Measurements from ENCODE around the gene CR1L. TPM values are rescaled to one million over a fixed set of nuclear protein-coding genes. Genes with fewer than 3 reads are reported as not detected.

The CR1L gene
- total and polyA plus RNA-seq, 2 of the 8 experiments (the other 6 are each of a cell fraction or from before 2014, with no cell fraction given): 0.39 TPM; not detected in 1

DNA sequence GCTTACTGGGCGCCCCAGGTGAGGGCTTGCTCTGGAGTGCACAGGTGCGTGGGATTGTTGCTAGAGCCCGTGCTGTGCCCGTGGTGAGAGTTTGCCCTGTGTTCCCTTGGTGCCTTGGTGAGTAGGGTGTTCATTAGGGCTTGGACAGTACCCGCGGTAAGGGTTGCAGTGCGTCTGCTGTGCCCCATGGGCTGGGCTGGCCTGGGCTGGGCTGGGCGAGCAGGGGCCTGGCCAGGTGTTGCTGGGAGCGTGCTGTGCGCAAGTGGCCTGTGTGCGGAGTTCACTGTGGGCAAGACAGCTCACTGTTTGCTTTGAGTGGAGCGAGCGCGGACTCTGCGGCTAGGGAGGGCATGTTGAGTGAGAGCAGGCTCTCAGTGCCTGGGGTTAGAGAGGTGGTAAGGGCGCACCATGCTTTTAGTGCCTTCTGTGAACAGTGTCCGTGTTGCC is 725 bp downstream of the CR1L start:
- H3K27ac ChIP-seq (ENCODE audit: low read depth, low read length): no peak overlapping the region

More for the DNA sequence above, 725 bp downstream of the CR1L start:
- H3K27me3 ChIP-seq (replicated peaks in 1 of 4; ENCODE audit: control insufficient read depth in 3 of 4, extremely low read depth in 1 of 4, insufficient read depth in 3 of 4, low read length in 3 of 4): no peaks in the 10 kb centered on the region
- H2BK120ac ChIP-seq (replicated peaks; ENCODE audit: low read depth, low read length): no peak overlapping the region
- H3K23ac ChIP-seq (ENCODE audit: insufficient read length): no peak overlapping the region
- H3K79me1 ChIP-seq (ENCODE audit: low read depth, low read length): no peaks in the 10 kb centered on the region
- DNase-seq (ENCODE audit: low read depth in 1 of 2, low spot score in 2 of 2) (no peak), FAIRE-seq (no peak)
- H2BK15ac ChIP-seq (ENCODE audit: low read length): peak overlapping the region; percentile 74; the same call in 1 of the 2 replicates
- H4K20me1 ChIP-seq (replicated peaks in 1 of 2; ENCODE audit: control insufficient read depth in 1 of 2, insufficient read depth in 2 of 2, low read length in 2 of 2): no peaks in the 10 kb centered on the region
- POLR2A ChIA-PET (ENCODE audit: partially characterized antibody): no interaction called here
- H3K4me1 ChIP-seq (replicated peaks in 1 of 4; ENCODE audit: control insufficient read depth in 3 of 4, insufficient read depth in 4 of 4, low read length in 3 of 4): no peaks in the 10 kb centered on the region
- H3K36me3 ChIP-seq (ENCODE audit: control insufficient read depth in 2 of 4, insufficient read depth in 4 of 4, low read length in 3 of 4): no peaks in the 10 kb centered on the region
- H2BK20ac ChIP-seq (ENCODE audit: low read length): peak overlapping the region; percentile 66
- H3K9ac ChIP-seq (replicated peaks in 1 of 4; ENCODE audit: extremely low read depth in 1 of 4, low read depth in 3 of 4, low read length in 3 of 4): no peak overlapping the region
- H2BK12ac ChIP-seq (ENCODE audit: low read depth, low read length): peak overlapping the region; percentile 68; the same call in 1 of the 2 replicates
- H4K8ac ChIP-seq (ENCODE audit: extremely low read depth, insufficient read depth, low read length): peak overlapping the region; percentile 88
- H3K18ac ChIP-seq (ENCODE audit: extremely low read depth, low read length): no peak overlapping the region; the same call in 1 of the 2 replicates
- no peaks in the 10 kb centered on the region for H3K79me2 ChIP-seq (ENCODE audit: control insufficient read depth in 1 of 2, insufficient read depth in 2 of 2, low read length in 2 of 2)
- peak overlapping the region; percentile 31; the same call in 1 of the 2 replicates for H2AFZ ChIP-seq (ENCODE audit: low read length)
- no peaks in the 10 kb centered on the region for H3K23me2 ChIP-seq (ENCODE audit: low read depth, low read length)
- H3K14ac ChIP-seq (ENCODE audit: insufficient read length): no peak overlapping the region
- H3K4ac ChIP-seq (replicated peaks; ENCODE audit: insufficient read length, low read depth, low read length): no peak overlapping the region
- H3K9me3 ChIP-seq (ENCODE audit: insufficient read depth in 2 of 2, low read depth in 1 of 2, low read length in 1 of 2): no peaks in the 10 kb centered on the region; a peak in 1 of 4 replicates
- CTCF ChIA-PET (ENCODE audit: partially characterized antibody): interaction anchor here (1.0 kb wide), 1 partner anchor 9 kb away, joined by 3 read pairs; no protein-coding TSS in a partner anchor
- H4K5ac ChIP-seq (ENCODE audit: insufficient read length, low read depth, low read length): no peak overlapping the region
- H3K4me2 ChIP-seq (ENCODE audit: insufficient read depth in 1 of 2, low read depth in 2 of 2, low read length in 2 of 2): no peak overlapping the region; a peak in 1 of 4 replicates
- TF ChIP-seq SP4 (IDR thresholded peaks at IDR 0.05; ENCODE audit: low read length) (no peak), CREB1 (IDR thresholded peaks at IDR 0.05) (no peak), YY1 (IDR thresholded peaks at IDR 0.05; ENCODE audit: low read depth, low read length) (no peak), CHD2 (IDR thresholded peaks at IDR 0.05; ENCODE audit: low read length) (no peak), SUZ12 (IDR thresholded peaks at IDR 0.05; ENCODE audit: low read length) (no peak), HDAC2 (IDR thresholded peaks at IDR 0.05; ENCODE audit: borderline replicate concordance in 1 of 2, low read depth in 2 of 2, low read length in 2 of 2) (no peak), SP2 (IDR thresholded peaks at IDR 0.05; ENCODE audit: low read length) (no peak), TBP (IDR thresholded peaks at IDR 0.05; ENCODE audit: low read depth, low read length) (no peak), SIN3A (conservative IDR thresholded peaks at IDR 0.05 in 1 of 2, IDR thresholded peaks at IDR 0.05 in 1 of 2; ENCODE audit: low read depth in 1 of 2, low read length in 2 of 2) (no peak), TAF7 (optimal IDR thresholded peaks at IDR 0.05; ENCODE audit: borderline replicate concordance, low read depth, low read length) (no peak), SIRT6 (IDR thresholded peaks at IDR 0.05; ENCODE audit: low read length) (no peak), PHF8 (conservative IDR thresholded peaks at IDR 0.05; ENCODE audit: low read depth, low read length) (no peak)
- peak overlapping the region; percentile 52; the same call in 1 of the 2 replicates for H2BK5ac ChIP-seq (ENCODE audit: low read depth, low read length)
- H3K56ac ChIP-seq (replicated peaks; ENCODE audit: insufficient read length, low read depth, low read length): no peak overlapping the region
- peak overlapping the region; percentile 13; the same call in 1 of the 2 replicates for H2AK5ac ChIP-seq (ENCODE audit: low read depth, low read length)
- H3K4me3 ChIP-seq (ENCODE audit: extremely low read depth in 1 of 4, insufficient read depth in 2 of 4, low read depth in 3 of 4, low read length in 4 of 4): no peak overlapping the region
- WGBS, 2 experiments (ENCODE audit: extremely low coverage in 1 of 2, insufficient coverage in 1 of 2, insufficient read length in 1 of 2, insufficient replicate concordance in 2 of 2, low coverage in 1 of 2, low lambda C conversion rate in 2 of 2, missing lambda C conversion rate in 1 of 2): 88% methylated on average over 16 of the region's 17 CpGs; no CpG with 5 or more reads in 1 of the 2 experiments
- peak overlapping the region; percentile 55 for H4K91ac ChIP-seq (replicated peaks; ENCODE audit: insufficient read length, low read length)
